ENCODE data around the gene CHAF1B.

DNA sequence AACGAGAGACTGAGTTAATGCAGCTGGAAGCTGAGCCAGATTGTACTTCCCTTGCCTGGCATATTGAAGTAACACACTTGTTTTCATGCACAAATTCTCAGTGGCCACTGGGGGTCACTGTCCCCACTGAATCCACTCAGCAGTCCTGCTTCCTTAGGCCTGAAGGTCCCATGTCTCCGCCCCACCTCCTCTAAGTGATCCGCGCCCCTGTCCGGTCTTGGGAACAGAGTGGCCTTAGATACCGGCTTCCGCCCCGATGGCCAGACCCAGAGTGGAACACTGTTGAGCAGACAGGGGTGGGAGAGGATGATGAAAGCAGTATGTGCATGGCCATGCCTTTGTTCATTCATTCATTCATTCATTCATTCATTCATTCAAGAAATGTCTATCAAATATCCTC lies 34.8 kb downstream of the CHAF1B start:
- TF ChIP-seq POLR2AphosphoS5 (IDR thresholded peaks at IDR 0.05) (no peak), POLR2A (IDR thresholded peaks at IDR 0.05) (no peak)
- TF ChIP-seq, protein P1, sequence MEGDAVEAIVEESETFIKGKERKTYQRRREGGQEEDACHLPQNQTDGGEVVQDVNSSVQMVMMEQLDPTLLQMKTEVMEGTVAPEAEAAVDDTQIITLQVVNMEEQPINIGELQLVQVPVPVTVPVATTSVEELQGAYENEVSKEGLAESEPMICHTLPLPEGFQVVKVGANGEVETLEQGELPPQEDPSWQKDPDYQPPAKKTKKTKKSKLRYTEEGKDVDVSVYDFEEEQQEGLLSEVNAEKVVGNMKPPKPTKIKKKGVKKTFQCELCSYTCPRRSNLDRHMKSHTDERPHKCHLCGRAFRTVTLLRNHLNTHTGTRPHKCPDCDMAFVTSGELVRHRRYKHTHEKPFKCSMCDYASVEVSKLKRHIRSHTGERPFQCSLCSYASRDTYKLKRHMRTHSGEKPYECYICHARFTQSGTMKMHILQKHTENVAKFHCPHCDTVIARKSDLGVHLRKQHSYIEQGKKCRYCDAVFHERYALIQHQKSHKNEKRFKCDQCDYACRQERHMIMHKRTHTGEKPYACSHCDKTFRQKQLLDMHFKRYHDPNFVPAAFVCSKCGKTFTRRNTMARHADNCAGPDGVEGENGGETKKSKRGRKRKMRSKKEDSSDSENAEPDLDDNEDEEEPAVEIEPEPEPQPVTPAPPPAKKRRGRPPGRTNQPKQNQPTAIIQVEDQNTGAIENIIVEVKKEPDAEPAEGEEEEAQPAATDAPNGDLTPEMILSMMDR (IDR thresholded peaks at IDR 0.05), result peak; percentile 66 to 72 (median 70)

Data from transverse colon (tissue), 4 donors.